MM.1S (cell line): Measurements from ENCODE around the gene YIPF4.
"Not testable (repeated sequence)": the region's sequence is repeated elsewhere in the genome, so short reads cannot be mapped to it uniquely, and the experiment has no call there.

Source experiments
- DNase-seq: peaks from one replicate; pipeline ENCODE4 v3.0.0-alpha.2; 2015
- H2AFZ ChIP-seq: fragments of 300-600 bp; sonication (generic); 2 replicates; pipeline ENCODE4 v1.6.0; 2016; ENCODE audit warnings: antibody characterized with exemption, low read length
- H3F3A ChIP-seq: fragments of 300-600 bp; sonication (generic); 2 replicates; pipeline ENCODE4 v1.6.1; 2016; ENCODE audit warnings: mild to moderate bottlenecking, antibody characterized with exemption, low read length, moderate library complexity, mixed read lengths; ENCODE audit not compliant: insufficient read depth
- H3K27ac ChIP-seq: fragments of 300-600 bp; sonication (generic); 2 replicates; pipeline ENCODE4 v1.5.1; 2016; ENCODE audit warnings: mild to moderate bottlenecking, low read length
- H3K27me3 ChIP-seq: fragments of 300-600 bp; sonication (generic); replicated peaks from 2 replicates; pipeline ENCODE4 v1.6.0; 2016; ENCODE audit warnings: low read length; ENCODE audit not compliant: insufficient read depth
- H3K36me3 ChIP-seq: fragments of 300-600 bp; sonication (generic); replicated peaks from 2 replicates; pipeline ENCODE4 v1.6.1; 2016; ENCODE audit warnings: mild to moderate bottlenecking, low read length, mixed read lengths; ENCODE audit not compliant: insufficient read depth
- H3K4me1 ChIP-seq: fragments of 300-600 bp; sonication (generic); 2 replicates; pipeline ENCODE4 v1.6.1; 2016; ENCODE audit warnings: low read length, mixed read lengths
- H3K4me2 ChIP-seq: fragments of 300-600 bp; sonication (generic); 2 replicates; pipeline ENCODE4 v1.6.0; 2016; ENCODE audit warnings: low read depth, low read length
- H3K4me3 ChIP-seq: fragments of 300-600 bp; sonication (generic); 2 replicates; pipeline ENCODE4 v1.5.1; 2016; ENCODE audit warnings: low read length, mixed read lengths
- H3K79me2 ChIP-seq: fragments of 300-600 bp; sonication (generic); 2 replicates; pipeline ENCODE4 v1.6.1; 2016; ENCODE audit warnings: mixed run types, low read length, mixed read lengths
- H3K9ac ChIP-seq: fragments of 300-600 bp; sonication (generic); 2 replicates; pipeline ENCODE4 v1.6.1; 2016; ENCODE audit warnings: low read length, mixed read lengths
- H3K9me2 ChIP-seq: fragments of 300-600 bp; sonication (generic); replicated peaks from 2 replicates; pipeline ENCODE4 v1.6.1; 2016; ENCODE audit warnings: mild to moderate bottlenecking, low read length, mixed read lengths; ENCODE audit not compliant: insufficient read depth
- H3K9me3 ChIP-seq: fragments of 300-600 bp; sonication (generic); replicated peaks from 2 replicates; pipeline ENCODE4 v1.6.1; 2016; ENCODE audit warnings: mild to moderate bottlenecking, low read length, mixed read lengths; ENCODE audit not compliant: insufficient read depth
- H4K20me1 ChIP-seq: fragments of 300-600 bp; sonication (generic); 2 replicates; pipeline ENCODE4 v1.6.1; 2016; ENCODE audit warnings: mild to moderate bottlenecking, low read length, moderate library complexity, mixed read lengths; ENCODE audit not compliant: insufficient read depth
- EZH2 ChIP-seq: fragments of 300-600 bp; sonication (generic); optimal IDR thresholded peaks from 2 replicates; pipeline ENCODE3; 2017; ENCODE audit warnings: low read depth, mild to moderate bottlenecking, antibody characterized with exemption, low read length, mixed read lengths
- EZH2phosphoT487 ChIP-seq: fragments of 300-600 bp; sonication (generic); IDR thresholded peaks from 2 replicates; pipeline ENCODE4 v1.6.1; 2018; ENCODE audit warnings: antibody characterized with exemption, low read length
- TF ChIP-seq, protein P1 (sequence below): fragments of 300-600 bp; sonication (generic); IDR thresholded peaks from 2 replicates; pipeline ENCODE4 v1.5.1; 2016; ENCODE audit warnings: antibody characterized with exemption, low read length, mixed read lengths

Gene YIPF4

DNA sequence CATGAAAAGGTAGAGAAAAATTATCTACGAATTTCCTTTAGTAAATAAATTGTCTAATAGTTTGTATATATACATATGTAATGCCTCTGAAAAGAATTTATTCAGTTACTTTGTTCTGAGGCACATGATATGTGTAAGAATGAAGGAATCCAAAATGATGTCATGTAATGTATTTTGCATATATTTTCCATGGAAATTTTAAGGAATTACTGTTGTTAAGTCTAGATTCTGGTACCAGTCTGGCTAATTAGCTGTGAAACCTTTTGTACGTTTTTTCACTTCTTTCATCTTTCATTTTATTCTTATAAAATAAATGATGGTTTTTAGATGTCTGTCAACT lies 12.3 kb downstream of the YIPF4 start:
- Histone ChIP-seq H3K4me3 (no peak overlapping the region), H3K9me2 (no peaks in the 10 kb centered on the region), H4K20me1 (no peaks in the 10 kb centered on the region; the same call in 1 of the 2 replicates), H3K27me3 (no peaks in the 10 kb centered on the region), H3K4me2 (no peak overlapping the region), H3K79me2 (peaks cover 38% of the 10 kb centered on the region), H3K36me3 (no peaks in the 10 kb centered on the region; the same call in 1 of the 2 replicates), H3K9ac (no peak overlapping the region), H3F3A (no peaks in the 10 kb centered on the region), H3K27ac (no peak overlapping the region), H3K9me3 (no peaks in the 10 kb centered on the region), H2AFZ (no peak overlapping the region), H3K4me1 (no peaks in the 10 kb centered on the region)
- TF ChIP-seq EZH2phosphoT487, result no peak
- no peak for TF ChIP-seq EZH2
- TF ChIP-seq, protein P1, sequence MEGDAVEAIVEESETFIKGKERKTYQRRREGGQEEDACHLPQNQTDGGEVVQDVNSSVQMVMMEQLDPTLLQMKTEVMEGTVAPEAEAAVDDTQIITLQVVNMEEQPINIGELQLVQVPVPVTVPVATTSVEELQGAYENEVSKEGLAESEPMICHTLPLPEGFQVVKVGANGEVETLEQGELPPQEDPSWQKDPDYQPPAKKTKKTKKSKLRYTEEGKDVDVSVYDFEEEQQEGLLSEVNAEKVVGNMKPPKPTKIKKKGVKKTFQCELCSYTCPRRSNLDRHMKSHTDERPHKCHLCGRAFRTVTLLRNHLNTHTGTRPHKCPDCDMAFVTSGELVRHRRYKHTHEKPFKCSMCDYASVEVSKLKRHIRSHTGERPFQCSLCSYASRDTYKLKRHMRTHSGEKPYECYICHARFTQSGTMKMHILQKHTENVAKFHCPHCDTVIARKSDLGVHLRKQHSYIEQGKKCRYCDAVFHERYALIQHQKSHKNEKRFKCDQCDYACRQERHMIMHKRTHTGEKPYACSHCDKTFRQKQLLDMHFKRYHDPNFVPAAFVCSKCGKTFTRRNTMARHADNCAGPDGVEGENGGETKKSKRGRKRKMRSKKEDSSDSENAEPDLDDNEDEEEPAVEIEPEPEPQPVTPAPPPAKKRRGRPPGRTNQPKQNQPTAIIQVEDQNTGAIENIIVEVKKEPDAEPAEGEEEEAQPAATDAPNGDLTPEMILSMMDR, result no peak
- DNase-seq, result no peak

DNA sequence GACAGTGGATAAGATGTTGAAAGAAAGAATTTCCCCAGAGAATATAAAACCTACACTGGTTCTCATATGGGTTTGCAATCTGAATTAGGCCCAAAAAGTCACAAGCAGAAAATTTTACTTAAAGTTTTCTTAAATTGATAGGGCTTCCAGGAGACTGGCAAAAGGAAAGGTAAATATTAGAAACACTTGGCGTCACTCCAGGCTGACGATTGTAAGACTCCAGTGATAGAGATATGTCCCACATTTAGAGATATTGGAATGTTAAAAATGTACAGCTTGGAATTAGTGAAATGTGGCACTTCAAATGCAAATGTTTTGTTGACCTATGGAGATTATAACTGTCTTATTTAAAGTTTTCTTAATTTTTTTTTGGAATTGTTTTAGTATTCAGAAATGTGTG lies 14.0 kb downstream of the YIPF4 start:
- Histone ChIP-seq H3K36me3 (no peaks in the 10 kb centered on the region; the same call in 1 of the 2 replicates), H3K27me3 (no peaks in the 10 kb centered on the region), H3K27ac (no peak overlapping the region), H3K9ac (no peak overlapping the region), H3K9me2 (no peaks in the 10 kb centered on the region), H3K79me2 (peaks cover 30% of the 10 kb centered on the region), H3K9me3 (no peaks in the 10 kb centered on the region), H3K4me1 (no peaks in the 10 kb centered on the region), H4K20me1 (no peaks in the 10 kb centered on the region; the same call in 1 of the 2 replicates), H3K4me3 (no peak overlapping the region), H2AFZ (no peak overlapping the region), H3F3A (no peaks in the 10 kb centered on the region), H3K4me2 (no peak overlapping the region)
- TF ChIP-seq EZH2, result no peak
- no peak for DNase-seq

DNA sequence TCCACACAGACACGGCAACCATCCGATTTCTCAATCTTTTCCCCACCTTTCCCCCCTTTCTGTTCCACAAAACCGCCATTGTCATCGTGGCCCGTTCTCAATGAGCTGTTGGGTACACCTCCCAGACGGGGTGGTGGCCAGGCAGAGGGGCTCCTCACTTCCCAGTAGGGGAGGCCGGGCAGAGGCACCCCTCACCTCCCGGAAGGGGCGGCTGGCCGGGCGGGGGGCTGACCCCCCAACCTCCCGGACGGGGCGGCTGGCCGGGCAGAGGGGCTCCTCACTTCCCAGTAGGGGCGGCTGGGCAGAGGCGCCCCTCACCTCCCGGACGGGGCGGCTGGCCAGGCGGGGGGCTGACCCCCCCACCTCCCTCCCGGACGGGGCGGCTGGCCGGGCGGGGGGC lies 15.8 kb downstream of the YIPF4 start:
- DNase-seq, H3K9ac ChIP-seq, H3K4me1 ChIP-seq, H3K27me3 ChIP-seq, H4K20me1 ChIP-seq, H3K27ac ChIP-seq, H3K9me3 ChIP-seq, H3K4me3 ChIP-seq, H3K4me2 ChIP-seq, H2AFZ ChIP-seq, H3K36me3 ChIP-seq, H3K9me2 ChIP-seq, H3F3A ChIP-seq: not testable (repeated sequence)
- H3K79me2 ChIP-seq, result peaks cover 15% of the 10 kb centered on the region

DNA sequence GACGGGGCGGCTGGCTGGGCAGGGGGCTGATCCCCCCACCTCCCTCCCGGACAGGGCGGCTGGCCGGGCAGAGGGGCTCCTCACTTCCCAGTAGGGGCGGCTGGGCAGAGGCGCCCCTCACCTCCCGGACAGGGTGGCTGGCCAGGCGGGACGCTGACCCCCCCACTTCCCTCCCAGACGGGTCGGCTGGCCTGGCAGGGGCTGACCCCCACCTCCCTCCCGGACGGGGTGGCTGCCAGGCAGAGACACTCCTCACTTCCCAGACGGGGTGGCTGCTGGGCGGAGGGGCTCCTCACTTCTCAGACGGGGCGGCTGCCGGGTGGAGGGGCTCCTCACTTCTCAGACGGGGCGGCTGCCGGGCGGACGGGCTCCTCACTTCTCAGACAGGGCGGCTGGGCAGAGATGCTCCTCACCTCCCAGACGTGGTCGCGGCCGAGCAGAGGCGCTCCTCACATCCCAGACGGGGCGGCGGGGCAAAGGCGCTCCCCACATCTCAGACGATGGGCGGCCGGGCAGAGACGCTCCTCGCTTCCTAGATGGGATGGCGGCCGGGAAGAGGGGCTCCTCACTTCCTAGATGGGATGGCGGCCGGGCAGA lies 16.4 kb downstream of the YIPF4 start:
- not testable (repeated sequence) for H3K9ac ChIP-seq, H3K4me3 ChIP-seq, H3K27me3 ChIP-seq, H3K9me2 ChIP-seq, H2AFZ ChIP-seq, H3K9me3 ChIP-seq, H3K4me1 ChIP-seq, H3F3A ChIP-seq, H3K36me3 ChIP-seq, DNase-seq, H3K4me2 ChIP-seq, H4K20me1 ChIP-seq, H3K27ac ChIP-seq
- peaks cover 12% of the 10 kb centered on the region for H3K79me2 ChIP-seq

DNA sequence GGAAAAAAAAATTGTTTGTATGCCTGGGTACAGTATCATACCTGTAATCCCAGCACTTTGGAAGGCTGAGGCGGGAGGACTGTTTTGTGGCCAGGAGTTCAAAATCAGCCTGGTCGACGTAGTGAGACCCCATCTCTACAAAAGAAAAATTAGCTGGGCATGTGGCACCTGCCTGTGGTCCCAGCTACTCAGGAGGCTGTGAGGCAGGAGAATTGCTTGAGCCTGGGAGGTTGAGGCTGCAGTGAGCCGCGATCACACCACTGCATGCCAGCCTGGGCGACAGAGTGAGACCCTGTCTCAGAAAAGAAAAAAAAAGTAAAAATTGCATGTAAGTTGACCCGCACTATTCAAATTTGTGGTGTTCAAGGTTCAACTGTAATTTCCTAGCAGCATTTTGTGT lies 32.9 kb downstream of the YIPF4 start:
- Histone ChIP-seq H3K9me3 (no peaks in the 10 kb centered on the region), H2AFZ (no peak overlapping the region), H3K36me3 (0 out of 2 replicates have a peak, but pooled peaks cover 4% of the 10 kb centered on the region), H4K20me1 (no peaks in the 10 kb centered on the region), H3K4me3 (no peak overlapping the region), H3K4me1 (no peaks in the 10 kb centered on the region), H3K9ac (no peak overlapping the region), H3K27me3 (no peaks in the 10 kb centered on the region), H3K4me2 (no peak overlapping the region), H3K79me2 (no peaks in the 10 kb centered on the region), H3K27ac (no peak overlapping the region), H3F3A (no peaks in the 10 kb centered on the region), H3K9me2 (no peaks in the 10 kb centered on the region)
- no peak for DNase-seq
- TF ChIP-seq, protein P1, result no peak
- no peak for TF ChIP-seq EZH2phosphoT487
- TF ChIP-seq EZH2, result no peak
